HG03135 (cell line): ENCODE results near the gene MRPL53.
"Not testable (repeated sequence)": the region's sequence is repeated elsewhere in the genome, so short reads cannot be mapped to it uniquely, and the experiment has no call there.

Experiments
- ATAC-seq: cut with Tn5 transposase; IDR thresholded peaks from one replicate; pipeline ENCODE4 v1.9.1; 2021; ENCODE audit warnings: mild to moderate bottlenecking, moderate library complexity; ENCODE audit not compliant: unreplicated experiment

Gene MRPL53

DNA sequence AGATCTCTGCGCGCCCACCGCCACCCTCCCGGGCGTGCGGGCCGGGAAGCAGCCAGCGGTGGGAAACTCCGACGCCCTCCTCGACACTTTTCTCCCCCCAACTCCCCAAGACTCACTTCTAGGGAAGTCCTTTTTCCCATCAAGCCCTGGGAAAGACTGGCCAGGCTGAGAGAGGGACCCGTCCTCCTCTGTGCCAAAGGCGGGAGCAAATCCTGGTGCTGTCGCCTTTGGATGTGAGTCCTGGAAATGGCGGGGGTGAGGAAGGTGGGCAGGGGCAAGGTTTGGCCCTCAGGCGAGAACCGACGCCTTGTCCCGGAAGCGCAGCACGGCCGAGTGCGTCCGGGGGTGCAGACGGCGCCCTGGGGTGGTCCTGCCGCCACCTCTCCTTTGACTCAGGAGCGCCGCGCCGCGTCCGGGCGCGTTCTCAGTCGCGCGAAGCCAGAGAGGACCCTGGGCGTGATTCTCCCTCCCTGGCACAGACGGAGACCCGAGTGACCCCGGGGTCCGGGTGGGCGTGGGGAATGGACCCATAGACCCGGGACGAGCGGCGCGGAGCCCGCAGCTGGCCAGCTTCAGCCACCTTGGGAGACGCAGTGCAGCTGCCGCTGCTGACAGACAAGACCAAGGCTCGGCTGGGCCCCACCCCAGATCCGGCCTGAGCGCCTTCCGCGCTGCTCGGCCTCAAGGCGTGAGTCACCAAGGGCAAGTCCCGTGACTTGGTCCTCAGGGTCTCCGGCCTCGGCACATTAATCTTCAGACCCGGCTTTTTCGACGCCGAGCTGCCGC lies 30.4 kb upstream of the MRPL53 start:
- no peak for ATAC-seq

GRCh38 chr2:74502147-74502719 lies 29.8 kb upstream of the MRPL53 start:
- ATAC-seq = no peak

DNA sequence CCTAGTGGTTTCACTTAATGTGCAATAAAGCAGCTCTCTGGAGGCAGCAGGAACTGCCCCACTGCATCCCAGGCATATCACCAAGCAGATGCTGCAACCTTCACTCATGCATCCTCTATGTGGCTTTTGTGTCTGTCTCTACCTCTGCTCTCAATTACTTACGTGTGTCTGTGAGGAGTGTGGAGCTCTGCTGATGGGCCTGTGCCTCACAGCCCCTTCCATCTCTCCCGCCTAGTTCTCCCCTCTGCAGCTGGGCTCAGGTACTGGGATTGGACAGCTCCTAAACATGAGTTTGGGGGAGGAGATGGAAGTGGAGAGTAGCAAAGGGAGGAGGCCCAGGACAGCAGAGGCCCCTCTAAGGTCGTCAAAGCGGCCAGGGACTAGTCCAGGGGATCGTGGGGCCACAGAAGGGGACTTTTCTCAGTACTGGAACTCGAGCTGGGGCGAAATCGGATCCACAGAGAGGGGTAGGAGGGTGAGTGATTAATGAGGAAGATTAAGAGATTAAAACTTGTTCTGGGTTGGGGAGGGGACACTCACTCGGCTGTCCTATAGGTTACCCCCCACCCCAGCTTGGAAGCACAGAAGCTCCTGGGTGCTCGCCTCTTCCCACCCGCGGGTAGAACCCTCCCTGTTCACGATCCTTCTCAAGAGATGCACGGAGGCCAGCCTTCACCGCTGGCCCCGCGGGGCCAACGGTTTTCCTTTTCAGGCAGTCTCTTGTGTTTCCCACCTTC lies 29.0 kb upstream of the MRPL53 start:
- no peak for ATAC-seq

- no peak for ATAC-seq
These were observed 28.1 kb upstream of the MRPL53 start for GRCh38 chr2:74500578-74500946.

GRCh38 chr2:74499940-74500577 lies 27.6 kb upstream of the MRPL53 start:
- ATAC-seq = no peak

DNA sequence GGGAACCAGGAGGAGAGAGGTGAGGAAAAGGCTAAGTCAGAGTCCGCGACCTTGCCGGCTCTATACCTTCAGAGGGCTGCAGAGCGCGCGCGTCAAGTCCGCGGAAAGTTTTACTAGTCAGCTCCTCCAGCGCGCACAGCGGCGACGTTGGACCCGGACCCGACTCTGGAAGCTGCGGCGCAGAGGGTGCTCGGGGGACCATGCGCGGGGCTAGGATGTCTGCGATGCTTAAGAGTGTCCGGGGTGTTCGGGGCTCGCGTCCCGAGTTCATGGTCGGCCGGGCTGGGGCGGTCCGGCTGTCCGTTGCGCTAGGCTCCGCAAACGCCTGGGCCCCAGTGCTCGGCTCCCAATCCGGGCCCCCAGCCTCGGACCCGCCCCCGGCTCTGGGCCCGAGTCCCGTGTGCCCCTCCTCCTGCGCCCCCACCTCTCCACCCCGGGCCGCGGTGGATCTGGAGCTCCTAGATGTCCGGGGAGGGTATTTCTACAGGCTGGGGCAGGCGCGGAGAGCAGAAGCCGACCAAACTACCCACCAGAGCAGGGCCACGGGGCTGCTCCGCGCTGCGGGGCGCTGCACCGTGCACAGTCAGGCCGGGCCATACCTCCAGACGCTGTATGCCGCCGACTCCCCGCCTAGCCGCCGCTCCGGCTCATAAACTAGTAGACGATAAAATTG lies 26.9 kb upstream of the MRPL53 start, which contains the start of gene LBX2:
LBX2 (minus strand) TSS at position 337 of the 673 bp plus-strand sequence; CDS start at position 271, 66 bp downstream.
- no peak for ATAC-seq

DNA sequence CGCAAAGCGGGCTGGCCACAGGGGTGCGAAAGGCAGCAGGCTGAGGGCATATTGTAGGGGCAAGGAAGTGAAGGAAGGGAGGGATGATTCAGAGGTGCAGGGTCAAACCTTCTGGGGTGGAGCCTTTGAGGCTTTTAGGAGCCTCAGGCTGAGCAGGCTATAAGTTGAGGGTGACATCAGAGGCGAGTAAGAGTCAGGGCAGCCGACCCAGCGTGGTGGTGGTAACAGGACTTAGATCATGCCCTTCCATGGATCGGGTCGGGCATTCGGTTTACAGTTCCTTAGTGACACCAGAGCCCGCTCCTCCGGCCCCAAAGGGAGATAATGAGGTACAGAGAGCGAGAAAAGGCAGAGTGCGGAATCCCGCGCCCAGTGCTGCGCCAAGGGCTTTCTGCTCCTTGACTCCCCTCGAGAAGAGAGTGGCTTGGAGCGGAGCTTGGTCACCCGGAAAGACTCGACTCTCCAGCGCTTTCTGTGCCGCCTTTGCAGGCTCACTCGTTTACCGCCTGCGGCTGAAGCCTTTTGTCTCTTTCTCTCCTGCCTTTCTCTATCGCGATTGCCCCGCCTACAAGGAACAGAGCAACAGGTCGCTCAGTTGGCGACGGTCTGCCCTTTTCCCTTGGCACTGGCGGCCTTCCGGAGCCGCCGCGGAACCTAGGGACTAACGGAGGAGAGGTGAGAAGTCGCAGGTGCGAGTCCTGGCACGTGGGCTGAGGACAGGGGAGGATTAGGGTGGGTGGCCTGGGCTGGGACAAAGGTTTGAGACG lies 26.2 kb upstream of the MRPL53 start:
- no peak for ATAC-seq

GRCh38 chr2:74497777-74498499 lies 25.5 kb upstream of the MRPL53 start:
- ATAC-seq = no peak

DNA sequence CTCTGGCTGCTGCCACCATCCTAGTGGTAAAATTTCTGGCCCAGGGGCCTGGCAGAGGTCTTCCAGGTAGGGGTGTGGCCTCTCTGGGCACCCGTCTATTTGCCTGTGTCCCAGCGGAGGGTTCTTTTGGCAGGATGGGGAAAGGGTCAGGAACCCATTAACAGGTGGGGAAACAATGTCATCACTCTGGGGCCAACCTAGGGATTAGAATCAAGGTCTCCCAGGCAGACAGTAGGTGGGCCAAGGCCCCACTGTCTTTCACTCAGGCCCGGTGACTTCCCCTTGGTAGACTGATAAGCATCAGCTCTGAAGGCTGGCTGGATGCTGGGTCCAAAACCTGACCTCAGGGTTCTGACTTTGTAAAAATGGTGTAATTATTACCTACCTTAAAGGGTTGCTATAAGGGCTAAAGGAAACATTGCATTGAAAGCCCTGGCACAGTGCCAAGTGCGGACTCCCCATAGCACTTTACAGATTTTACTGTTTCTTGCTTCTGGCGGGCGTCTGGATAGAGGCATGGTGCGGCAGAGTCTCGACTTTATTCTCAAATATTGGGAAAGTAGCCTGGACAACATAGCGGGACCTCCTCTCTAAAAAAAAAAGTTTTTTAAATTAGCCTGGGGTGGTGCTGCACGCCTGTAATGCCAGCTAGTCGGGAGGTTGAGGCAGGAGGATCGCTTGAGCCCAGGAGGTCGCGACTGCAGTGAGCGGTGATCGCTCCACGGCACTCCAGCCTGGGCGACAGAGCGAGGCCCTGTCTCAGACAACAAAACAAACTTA lies 24.7 kb upstream of the MRPL53 start:
- no peak for ATAC-seq

GRCh38 chr2:74495440-74495839 lies 23.0 kb upstream of the MRPL53 start:
- no peak for ATAC-seq

- no peak for ATAC-seq
These were observed 21.1 kb upstream of the MRPL53 start for GRCh38 chr2:74493546-74493945.

DNA sequence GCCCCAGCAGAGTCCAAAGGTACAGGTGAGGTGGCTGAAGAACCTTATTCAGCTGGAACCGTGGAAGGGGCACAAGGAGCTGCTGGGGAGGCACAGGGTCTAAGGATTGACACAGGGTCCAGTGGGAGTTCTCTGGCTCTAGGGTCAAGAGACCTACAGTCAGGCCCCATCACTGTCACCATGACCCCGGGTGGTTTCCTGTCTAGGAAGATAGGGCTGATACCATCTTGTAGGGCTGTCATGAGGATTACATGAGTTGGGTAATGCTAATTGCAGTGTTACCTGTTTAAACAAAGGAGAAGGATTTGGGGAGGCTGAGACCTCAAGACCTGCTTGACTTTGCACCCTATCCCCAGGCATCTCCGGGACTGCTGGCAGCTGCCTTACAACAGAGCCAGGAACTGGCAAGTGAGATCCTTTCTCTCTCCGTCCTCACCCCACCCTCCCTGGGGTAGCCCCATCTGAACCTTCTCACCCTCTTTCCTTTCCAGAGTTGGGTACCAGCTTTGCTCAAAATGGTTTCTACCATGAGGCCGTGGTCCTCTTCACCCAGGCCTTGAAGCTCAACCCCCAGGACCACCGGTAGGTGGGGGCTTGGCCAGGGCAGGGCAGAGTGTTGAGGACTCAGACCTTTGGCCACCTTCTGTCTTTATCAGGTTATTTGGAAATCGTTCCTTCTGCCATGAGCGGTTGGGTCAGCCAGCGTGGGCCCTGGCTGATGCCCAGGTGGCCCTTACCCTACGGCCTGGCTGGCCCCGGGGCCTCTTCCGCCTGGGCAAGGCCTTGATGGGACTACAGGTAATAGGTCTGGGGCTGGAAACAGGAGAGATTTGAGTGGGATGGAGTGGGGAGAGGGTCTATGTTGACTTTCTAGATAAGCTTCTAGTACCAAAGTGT lies 19.4 kb upstream of the MRPL53 start:
- ATAC-seq = no peak

GRCh38 chr2:74489906-74490305 lies 17.4 kb upstream of the MRPL53 start:
- ATAC-seq = no peak

GRCh38 chr2:74488643-74489481 lies 16.4 kb upstream of the MRPL53 start:
- ATAC-seq = no peak

- ATAC-seq = no peak
These were observed 13.7 kb upstream of the MRPL53 start for GRCh38 chr2:74486141-74486540.

DNA sequence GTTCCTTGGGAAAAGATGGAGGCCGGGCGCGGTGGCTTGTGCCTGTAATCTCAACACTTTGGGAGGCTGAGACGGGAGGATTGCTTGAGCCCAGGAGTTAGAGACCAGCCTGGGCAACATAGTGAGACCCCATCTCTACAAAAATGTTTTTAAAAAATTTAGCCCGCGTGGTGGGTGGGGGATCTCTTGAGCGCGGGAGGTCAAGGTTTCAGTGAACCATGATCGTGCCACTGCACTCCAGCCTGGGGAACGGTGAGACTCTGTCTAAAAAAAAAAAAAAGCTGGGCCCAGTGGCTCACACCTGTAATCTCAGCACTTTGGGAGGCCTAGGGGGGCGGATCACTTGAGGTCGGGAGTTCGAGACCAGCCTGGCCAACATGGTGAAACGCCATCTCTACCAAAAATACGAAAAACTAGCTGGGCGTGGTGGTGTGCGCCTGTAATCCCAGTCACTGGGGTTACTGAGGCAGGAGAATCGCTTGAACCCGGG lies 11.2 kb upstream of the MRPL53 start:
- ATAC-seq = not testable (repeated sequence)
